Fibroblast of mammary gland (primary cell): Measurements from ENCODE around the gene SDF2L1.

Source experiments
- DNase-seq: peaks from one replicate; pipeline ENCODE4 v3.0.0-alpha.2; 2010; ENCODE audit warnings: low read depth
- H3K4me3 ChIP-seq: 2 replicates; pipeline ENCODE4 v1.5.1; 2011; ENCODE audit warnings: low read depth, mild to moderate bottlenecking, low read length, moderate library complexity; ENCODE audit not compliant: control insufficient read depth
- CTCF ChIP-seq: conservative IDR thresholded peaks from 2 replicates; pipeline ENCODE4 v1.5.1; 2011; ENCODE audit warnings: low read depth, low read length, inconsistent platforms; ENCODE audit not compliant: control insufficient read depth, insufficient read depth

The SDF2L1 gene

GRCh38 chr22:21622011-21622918, 19.8 kb upstream of the SDF2L1 start:
- no peak for TF ChIP-seq CTCF
- H3K4me3 ChIP-seq, result no peak overlapping the region
- peak; percentile 36 for DNase-seq

- no peak for DNase-seq
- TF ChIP-seq CTCF, result no peak
- no peak overlapping the region for H3K4me3 ChIP-seq
Observed at GRCh38 chr22:21622919-21623647, 19.0 kb upstream of the SDF2L1 start.

- DNase-seq, result no peak
- TF ChIP-seq CTCF, result no peak
- H3K4me3 ChIP-seq, result no peak overlapping the region
Observed at GRCh38 chr22:21623648-21623970, 18.5 kb upstream of the SDF2L1 start.

GRCh38 chr22:21624120-21624879, 17.8 kb upstream of the SDF2L1 start:
- TF ChIP-seq CTCF, result peak; percentile 50
- DNase-seq, result peak; percentile 30
- no peak overlapping the region for H3K4me3 ChIP-seq

- no peak for DNase-seq
Observed at GRCh38 chr22:21624880-21625791, 17.0 kb upstream of the SDF2L1 start.

More at GRCh38 chr22:21624880-21625791, 17.0 kb upstream of the SDF2L1 start:
- H3K4me3 ChIP-seq, result no peak overlapping the region
- no peak for TF ChIP-seq CTCF
